ENCODE results near the gene BCAR3.

BCAR3 gene

DNA sequence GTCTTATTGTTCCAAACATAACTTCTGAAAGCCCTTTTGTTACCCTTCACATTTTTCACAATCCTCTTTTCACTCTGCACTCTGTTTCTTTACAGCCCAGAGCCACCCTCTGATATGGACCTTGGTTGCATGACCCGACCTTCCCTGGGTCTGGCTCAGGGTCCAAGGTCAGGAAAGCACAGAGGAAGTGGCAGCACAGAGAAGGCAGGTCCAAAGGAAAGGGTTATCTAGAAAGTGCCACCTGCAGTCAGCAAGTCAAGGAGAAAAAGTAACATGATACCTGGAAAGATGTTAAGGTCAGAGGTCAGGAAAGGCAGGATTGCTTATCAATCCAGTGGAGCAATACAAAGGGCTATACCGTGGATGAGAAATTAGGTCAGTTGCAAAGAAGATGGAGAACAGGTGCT lies 18.4 kb downstream of the BCAR3 start:
- no peak for TF ChIP-seq CEBPB (IDR thresholded peaks at IDR 0.05)
- TF ChIP-seq TEAD4 (IDR thresholded peaks at IDR 0.05) = no peak
- TF ChIP-seq REST (IDR thresholded peaks at IDR 0.05; ENCODE audit: low read depth) = no peak
- TF ChIP-seq USF1 (IDR thresholded peaks at IDR 0.05) = no peak
- no peak for TF ChIP-seq EGR1 (IDR thresholded peaks at IDR 0.05)
- no peak for TF ChIP-seq YY1 (IDR thresholded peaks at IDR 0.05; ENCODE audit: low read depth)
- TF ChIP-seq TAF1 (IDR thresholded peaks at IDR 0.05; ENCODE audit: low read depth) = no peak
- TF ChIP-seq CREB1 (IDR thresholded peaks at IDR 0.05; ENCODE audit: low read depth) = no peak

- no peak for TF ChIP-seq USF1 (IDR thresholded peaks at IDR 0.05)
These were observed 19.0 kb downstream of the BCAR3 start for GRCh38 chr1:93662481-93663207.

DNA sequence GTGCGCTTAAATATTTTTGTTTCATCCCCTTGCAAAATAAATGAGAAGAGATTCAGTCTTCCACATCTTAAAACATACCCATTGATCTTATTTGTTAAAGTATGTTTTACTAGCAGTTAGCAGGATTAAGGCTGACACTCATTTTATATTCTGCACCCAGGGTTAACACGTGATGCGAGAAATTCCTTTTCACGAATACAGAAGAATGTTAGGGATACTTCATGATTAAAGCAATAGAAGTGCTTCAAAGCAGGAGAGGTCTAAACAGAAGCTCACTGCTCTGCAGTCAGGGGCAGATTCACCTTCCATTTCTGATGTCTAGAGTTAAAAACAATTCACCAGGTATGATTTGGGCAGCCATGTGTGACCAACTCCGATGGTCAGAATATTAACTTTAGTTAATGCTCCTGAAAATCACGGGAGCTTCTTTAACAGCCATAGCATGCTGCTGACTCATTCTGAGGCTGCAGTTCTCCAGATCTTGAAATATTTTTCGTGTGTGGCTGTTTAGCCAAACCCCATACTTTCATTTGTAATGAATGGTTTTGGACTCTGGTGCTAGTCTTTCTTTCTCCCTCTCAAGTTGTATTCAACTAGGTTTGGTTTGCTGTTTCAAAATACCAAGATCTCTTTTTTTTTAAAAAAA lies 19.7 kb downstream of the BCAR3 start:
- TF ChIP-seq NFIC (IDR thresholded peaks at IDR 0.05) (0 out of 2 replicates have a peak, but pooled peaks have one; percentile 2), FOXM1 (IDR thresholded peaks at IDR 0.05; ENCODE audit: borderline replicate concordance, low read depth) (0 out of 2 replicates have a peak, but pooled peaks have one; percentile 7), TEAD4 (IDR thresholded peaks at IDR 0.05) (peak; percentile 8; the same call in 1 of the 2 replicates), USF1 (IDR thresholded peaks at IDR 0.05) (peak; percentile 61), TAF1 (IDR thresholded peaks at IDR 0.05; ENCODE audit: low read depth) (no peak), REST (IDR thresholded peaks at IDR 0.05; ENCODE audit: low read depth) (no peak)
- TF ChIP-seq, protein P1, sequence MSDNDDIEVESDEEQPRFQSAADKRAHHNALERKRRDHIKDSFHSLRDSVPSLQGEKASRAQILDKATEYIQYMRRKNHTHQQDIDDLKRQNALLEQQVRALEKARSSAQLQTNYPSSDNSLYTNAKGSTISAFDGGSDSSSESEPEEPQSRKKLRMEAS (IDR thresholded peaks at IDR 0.05) = peak; percentile 22; the same call in 1 of the 2 replicates

GRCh38 chr1:93659822-93660503 lies 21.7 kb downstream of the BCAR3 start:
- TF ChIP-seq TCF12 (IDR thresholded peaks at IDR 0.05; ENCODE audit: low read depth) (no peak), TEAD4 (IDR thresholded peaks at IDR 0.05) (no peak), EGR1 (IDR thresholded peaks at IDR 0.05) (no peak), FOXM1 (IDR thresholded peaks at IDR 0.05; ENCODE audit: borderline replicate concordance, low read depth) (no peak), RAD21 (IDR thresholded peaks at IDR 0.05; ENCODE audit: low read depth) (no peak), CREB1 (IDR thresholded peaks at IDR 0.05; ENCODE audit: low read depth) (no peak), EP300 (IDR thresholded peaks at IDR 0.05; ENCODE audit: borderline replicate concordance) (no peak), REST (IDR thresholded peaks at IDR 0.05; ENCODE audit: low read depth) (no peak), USF1 (IDR thresholded peaks at IDR 0.05) (no peak)
- TF ChIP-seq, protein P1 (IDR thresholded peaks at IDR 0.05) = no peak
